ENCODE data around the gene SUV39H2.
A peak's percentile ranks its signal among the peaks of the same experiment; 100 is the strongest.
"Not testable (repeated sequence)": the region's sequence is repeated elsewhere in the genome, so short reads cannot be mapped to it uniquely, and the experiment has no call there.

The SUV39H2 gene

GRCh38 chr10:14942147-14942949, 63.7 kb downstream of the SUV39H2 start:
- H3K4me3 Mint-ChIP-seq; H3K36me3 Mint-ChIP-seq; H3K27ac Mint-ChIP-seq; H3K4me1 Mint-ChIP-seq (ENCODE audit: low read depth); H3K27me3 Mint-ChIP-seq; H3K9me3 Mint-ChIP-seq (ENCODE audit: low read depth): not testable (repeated sequence)

GRCh38 chr10:14942950-14943338, 64.3 kb downstream of the SUV39H2 start:
- not testable (repeated sequence) for H3K36me3 Mint-ChIP-seq; H3K4me1 Mint-ChIP-seq (ENCODE audit: low read depth); H3K27me3 Mint-ChIP-seq; H3K27ac Mint-ChIP-seq; H3K4me3 Mint-ChIP-seq; H3K9me3 Mint-ChIP-seq (ENCODE audit: low read depth)

- no peaks in the 10 kb centered on the region for H3K27me3 Mint-ChIP-seq
- no peak overlapping the region for H3K4me3 Mint-ChIP-seq
- H3K9me3 Mint-ChIP-seq (ENCODE audit: low read depth): no peaks in the 10 kb centered on the region
- H3K4me1 Mint-ChIP-seq (ENCODE audit: low read depth): peaks cover 11% of the 10 kb centered on the region
- H3K27ac Mint-ChIP-seq: no peak overlapping the region
- peaks cover 3% of the 10 kb centered on the region for H3K36me3 Mint-ChIP-seq
Measured at GRCh38 chr10:14945108-14945507, 66.4 kb downstream of the SUV39H2 start.

GRCh38 chr10:14947268-14947667, 68.6 kb downstream of the SUV39H2 start:
- Mint-ChIP-seq H3K27ac (no peak overlapping the region), H3K27me3 (no peaks in the 10 kb centered on the region), H3K4me3 (no peak overlapping the region), H3K36me3 (peaks cover 5% of the 10 kb centered on the region), H3K4me1 (ENCODE audit: low read depth) (peaks cover 24% of the 10 kb centered on the region), H3K9me3 (ENCODE audit: low read depth) (no peaks in the 10 kb centered on the region)

GRCh38 chr10:14949291-14949690, 70.6 kb downstream of the SUV39H2 start:
- Mint-ChIP-seq H3K4me3 (no peak overlapping the region), H3K9me3 (ENCODE audit: low read depth) (no peaks in the 10 kb centered on the region), H3K27ac (no peak overlapping the region), H3K4me1 (ENCODE audit: low read depth) (peaks cover 30% of the 10 kb centered on the region), H3K27me3 (no peaks in the 10 kb centered on the region), H3K36me3 (peaks cover 5% of the 10 kb centered on the region)

DNA sequence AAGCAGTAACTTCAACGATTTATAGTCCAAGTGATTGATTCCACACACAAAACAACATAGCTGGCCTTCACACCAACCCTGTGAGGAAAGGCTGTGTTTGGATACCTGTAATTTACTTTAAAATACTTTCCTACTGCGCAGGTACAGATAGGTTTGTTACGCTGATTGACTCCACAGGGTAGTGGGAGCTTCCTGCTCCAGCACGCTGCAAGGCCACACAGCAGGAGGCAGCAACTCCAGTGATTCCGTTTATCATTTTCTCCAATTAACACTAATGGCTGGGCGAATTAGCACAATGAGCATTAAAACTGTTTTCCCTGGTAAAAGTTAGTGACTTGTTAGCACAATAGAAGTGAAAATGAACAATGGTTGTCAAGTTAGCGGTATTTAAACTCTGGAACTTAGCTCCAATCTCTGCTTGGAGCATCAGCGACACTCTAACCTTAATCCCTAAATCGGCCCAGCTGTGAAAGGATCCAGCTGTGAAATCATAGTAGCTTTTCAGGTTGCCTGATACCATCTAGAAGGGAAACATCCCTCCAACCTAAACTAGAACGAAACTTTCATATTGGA, 74.3 kb downstream of the SUV39H2 start:
- peaks cover 48% of the 10 kb centered on the region for H3K4me1 Mint-ChIP-seq (ENCODE audit: low read depth)
- H3K36me3 Mint-ChIP-seq: peaks cover 2% of the 10 kb centered on the region
- H3K27ac Mint-ChIP-seq: peak overlapping the region; percentile 96
- peak overlapping the region; percentile 93 for H3K4me3 Mint-ChIP-seq
- no peaks in the 10 kb centered on the region for H3K9me3 Mint-ChIP-seq (ENCODE audit: low read depth)
- H3K27me3 Mint-ChIP-seq: no peaks in the 10 kb centered on the region

- H3K36me3 Mint-ChIP-seq: peaks cover 2% of the 10 kb centered on the region
- no peaks in the 10 kb centered on the region for H3K27me3 Mint-ChIP-seq
- H3K4me3 Mint-ChIP-seq: peak overlapping the region; percentile 93
- H3K9me3 Mint-ChIP-seq (ENCODE audit: low read depth): no peaks in the 10 kb centered on the region
- H3K4me1 Mint-ChIP-seq (ENCODE audit: low read depth): peaks cover 49% of the 10 kb centered on the region
- peak overlapping the region; percentile 96 for H3K27ac Mint-ChIP-seq
Measured at GRCh38 chr10:14953424-14954000, 74.8 kb downstream of the SUV39H2 start.
